B cell (primary cell): ENCODE data around the gene SEMA3E. TPM values are rescaled to one million over a fixed set of nuclear protein-coding genes. Genes with fewer than 3 reads are reported as not detected.

Source experiments
- ATAC-seq: fragments of 200-7000 bp; cut with Tn5 transposase; one replicate; pipeline ENCODE4 v1.10.0; 2021; ENCODE audit warnings: low read depth, mild to moderate bottlenecking, moderate number of reproducible peaks, moderate library complexity
- CTCF ChIA-PET: fragments of 350-600 bp; sonication (Branson Sonifier 250); formaldehyde crosslinking; loops from one replicate; lab custom pipeline; 2021; ENCODE audit warnings: antibody characterized with exemption, inconsistent platforms; lab: Charles Lee
- POLR2A ChIA-PET: fragments of 350-600 bp; sonication (Branson Sonifier 250); formaldehyde crosslinking; loops from one replicate; lab custom pipeline; 2021; ENCODE audit warnings: antibody characterized with exemption; lab: Charles Lee
- DNase-seq: peaks from one replicate; pipeline ENCODE4 v3.0.0; 2013
- H2AFZ ChIP-seq: 2 replicates; pipeline ENCODE4 v1.6.1; 2012; ENCODE audit warnings: mild to moderate bottlenecking, low read depth, low read length; ENCODE audit not compliant: insufficient read depth, poor library complexity, severe bottlenecking
- H3K27ac ChIP-seq, 2 donors: 1 replicate in 1 of 2; 2 replicates in 1 of 2; pipeline ENCODE4 v1.5.1; 2012 to 2013; ENCODE audit warnings: low read length in 2 of 2, mild to moderate bottlenecking in 2 of 2, moderate library complexity in 1 of 2
- H3K27me3 ChIP-seq, 4 experiments: fragments of 200-600 bp in 1 of 4; sonication (generic) in 1 of 4; replicated peaks in 1 of 4; 1 replicate in 2 of 4; 2 replicates in 2 of 4; pipeline versions ENCODE4 v1.6.1 to v1.7.0; 2013 to 2016; ENCODE audit warnings: low read length in 3 of 4, mild to moderate bottlenecking in 2 of 4, mixed read lengths in 1 of 4, moderate library complexity in 1 of 4; ENCODE audit not compliant: insufficient read depth in 4 of 4, control insufficient read depth in 3 of 4; ENCODE audit errors: control extremely low read depth in 1 of 4
- H3K36me3 ChIP-seq, 2 experiments: replicated peaks in 1 of 2; 1 replicate in 1 of 2; 2 replicates in 1 of 2; pipeline versions ENCODE4 v1.6.1 to v1.7.1; 2013; ENCODE audit warnings: low read length in 1 of 2; ENCODE audit not compliant: insufficient read depth in 2 of 2, control insufficient read depth in 1 of 2; ENCODE audit errors: control extremely low read depth in 1 of 2, extremely low read depth in 1 of 2
- H3K4me1 ChIP-seq, 2 donors: fragments of 200-600 bp in 1 of 2; sonication (generic) in 1 of 2; 1 replicate in 1 of 2; 2 replicates in 1 of 2; pipeline versions ENCODE4 v1.5.1 to v1.6.1; 2013 to 2017; ENCODE audit warnings: low read length in 2 of 2; ENCODE audit not compliant: control insufficient read depth in 2 of 2, insufficient read depth in 2 of 2
- H3K4me2 ChIP-seq: replicated peaks from 2 replicates; pipeline ENCODE3; 2012; ENCODE audit warnings: mild to moderate bottlenecking, low read depth, low read length; ENCODE audit not compliant: poor library complexity, severe bottlenecking
- H3K4me3 ChIP-seq, 5 experiments: fragments of 200-600 bp in 1 of 5; sonication (generic) in 1 of 5; 1 replicate in 3 of 5; 2 replicates in 2 of 5; pipeline versions ENCODE4 v1.5.1 to v1.7.0; 2011 to 2016; ENCODE audit warnings: low read length in 4 of 5, mild to moderate bottlenecking in 4 of 5, low read depth in 2 of 5, control low read depth in 1 of 5, moderate library complexity in 1 of 5; ENCODE audit not compliant: insufficient read depth in 1 of 5; ENCODE audit errors: control extremely low read depth in 1 of 5, extremely low read depth in 1 of 5
- H3K79me2 ChIP-seq: fragments of 200-600 bp; sonication (generic); one replicate; pipeline ENCODE4 v1.6.0; 2016; ENCODE audit warnings: low read length; ENCODE audit not compliant: control insufficient read depth, insufficient read depth
- H3K9ac ChIP-seq: fragments of 200-600 bp; sonication (generic); 2 replicates; pipeline ENCODE4 v1.6.1; 2017; ENCODE audit warnings: mild to moderate bottlenecking, low read length, moderate library complexity
- H3K9me3 ChIP-seq, 3 donors: one replicate each; pipeline versions ENCODE4 v1.6.1 to v1.7.1; 2013; ENCODE audit warnings: low read length in 2 of 3; ENCODE audit not compliant: control insufficient read depth in 2 of 3, insufficient read depth in 1 of 3; ENCODE audit errors: control extremely low read depth in 1 of 3
- H4K20me1 ChIP-seq: 2 replicates; pipeline ENCODE4 v1.6.0; 2012; ENCODE audit warnings: mild to moderate bottlenecking, low read length; ENCODE audit not compliant: insufficient read depth, control insufficient read depth, poor library complexity, severe bottlenecking
- H3K27ac Mint-ChIP-seq: one replicate; pipeline ENCODE4 v1.8.0; 2021; ENCODE audit warnings: mixed read lengths
- H3K27me3 Mint-ChIP-seq: one replicate; pipeline ENCODE4 v1.8.0; 2021; ENCODE audit warnings: mixed read lengths
- H3K4me1 Mint-ChIP-seq: one replicate; pipeline ENCODE4 v1.8.0; 2021; ENCODE audit warnings: mixed read lengths
- H3K4me3 Mint-ChIP-seq: one replicate; pipeline ENCODE4 v1.8.0; 2021; ENCODE audit warnings: mixed read lengths
- H3K9me3 Mint-ChIP-seq: one replicate; pipeline ENCODE4 v1.8.0; 2022; ENCODE audit warnings: mixed read lengths; ENCODE audit not compliant: insufficient read depth
- CTCF ChIP-seq: fragments of 200-600 bp; IDR thresholded peaks from one replicate; pipeline ENCODE4 v1.8.0; 2022; ENCODE audit warnings: antibody characterized with exemption, mild to moderate bottlenecking
- EZH2 ChIP-seq: IDR thresholded peaks from 2 replicates; pipeline ENCODE4 v1.6.1; 2012; ENCODE audit warnings: borderline replicate concordance, low read depth, mild to moderate bottlenecking, moderate library complexity, low read length; ENCODE audit not compliant: insufficient read depth, poor library complexity, severe bottlenecking
- WGBS: methylation state at CpG from one replicate; pipeline ENCODE4 v1.1.5; 2013; ENCODE audit warnings: missing lambda C conversion rate; ENCODE audit not compliant: insufficient coverage; 5-methylcytosine and 5-hydroxymethylcytosine counted together
- intact Hi-C: fragments of 100-400 bp; cut with micrococcal nuclease; formaldehyde crosslinking; loops from one replicate; pipeline ENCODE4 v1.10.0; 2022
- polyA plus RNA-seq: library from polyadenylated mRNA; depleted of rRNA; stranded (reverse); fragments of >200 nt; gene quantifications from 2 replicates; pipeline ENCODE4 v1.2.3, GENCODE V29; 2012
- total RNA-seq, 2 donors: library from RNA; stranded (reverse); fragments of 120-200 nt in 1 of 2; gene quantifications; 1 replicate in 1 of 2; 2 replicates in 1 of 2; pipeline versions ENCODE4 v1.2.3 to v1.2.4, GENCODE V29; 2013 to 2022

SEMA3E gene
- total and polyA plus RNA-seq, 2 donors (not counting 1 experiment from before 2014, with no cell fraction given), result not detected

- Histone ChIP-seq H3K27ac (no peak overlapping the region), H2AFZ (no peak overlapping the region), H3K9ac (no peak overlapping the region), H3K4me2 (no peak overlapping the region), H3K79me2 (no peaks in the 10 kb centered on the region), H4K20me1 (no peaks in the 10 kb centered on the region), H3K4me1 (no peaks in the 10 kb centered on the region), H3K27me3 (no peaks in the 10 kb centered on the region), H3K36me3 (no peaks in the 10 kb centered on the region), H3K4me3 (no peak overlapping the region), H3K9me3 (no peaks in the 10 kb centered on the region)
- ChIA-PET CTCF (no interaction called here), POLR2A (no interaction called here)
- ATAC-seq, result no peak
- Mint-ChIP-seq H3K27ac (no peak overlapping the region), H3K27me3 (no peaks in the 10 kb centered on the region), H3K9me3 (no peaks in the 10 kb centered on the region), H3K4me1 (no peaks in the 10 kb centered on the region), H3K4me3 (no peak overlapping the region)
- TF ChIP-seq EZH2, result no peak
- TF ChIP-seq CTCF, result no peak
- 100% methylated on average over 1 of the region's 2 CpGs for WGBS
- DNase-seq, result no peak
- intact Hi-C loops, result no loop called here
Observed at GRCh38 chr7:83562960-83563359, 86.0 kb downstream of the SEMA3E start.

DNA sequence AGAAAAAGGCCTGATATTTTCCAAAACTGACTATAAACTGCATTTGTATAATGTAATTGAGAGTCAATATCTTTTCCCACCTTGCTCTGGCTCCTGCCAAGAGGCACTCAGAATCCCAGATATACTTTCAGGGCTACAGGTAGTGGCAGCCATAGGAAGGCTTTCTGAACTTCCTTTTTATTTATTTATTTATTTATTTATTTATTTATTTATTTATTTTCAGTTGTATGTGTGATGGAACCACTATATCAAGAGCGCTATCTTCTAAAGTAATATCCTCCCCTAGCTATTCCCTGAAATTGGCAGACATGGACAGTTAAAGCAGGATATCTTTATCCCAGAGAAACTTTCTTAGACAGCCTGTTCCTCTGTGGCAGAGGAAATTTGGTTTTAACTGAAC, 86.7 kb downstream of the SEMA3E start:
- no peaks in the 10 kb centered on the region for H3K9me3 ChIP-seq
- WGBS, result no CpG with 5 or more reads among the region's 1 CpG
- ChIA-PET CTCF (no interaction called here), POLR2A (no interaction called here)
- DNase-seq (no peak), ATAC-seq (no peak)
- Mint-ChIP-seq H3K9me3 (no peaks in the 10 kb centered on the region), H3K27me3 (no peaks in the 10 kb centered on the region), H3K4me3 (no peak overlapping the region), H3K4me1 (no peaks in the 10 kb centered on the region), H3K27ac (no peak overlapping the region)
- no peak overlapping the region for H2AFZ ChIP-seq
- intact Hi-C loops, result no loop called here
- H3K9ac ChIP-seq, result no peak overlapping the region
- H3K79me2 ChIP-seq, result no peaks in the 10 kb centered on the region
- no peak overlapping the region for H3K27ac ChIP-seq
- no peaks in the 10 kb centered on the region for H3K36me3 ChIP-seq
- no peak overlapping the region for H3K4me3 ChIP-seq
- H3K27me3 ChIP-seq, result no peaks in the 10 kb centered on the region
- TF ChIP-seq EZH2 (no peak), CTCF (no peak)
- no peaks in the 10 kb centered on the region for H3K4me1 ChIP-seq
- H3K4me2 ChIP-seq, result no peak overlapping the region
- no peaks in the 10 kb centered on the region for H4K20me1 ChIP-seq
